Psoas muscle (tissue), 8 donors: Measurements from ENCODE around the gene DPF1. TPM values are rescaled to one million over a fixed set of nuclear protein-coding genes. Genes with fewer than 3 reads are reported as not detected.

Experiments
- ATAC-seq, 4 donors: fragments of 200-7000 bp; cut with Tn5 transposase; one replicate each; pipeline ENCODE4 v1.9.1; 2020; ENCODE audit warnings: moderate library complexity in 3 of 4, mild to moderate bottlenecking in 2 of 4
- DNase-seq, 2 donors: peaks; one replicate each; pipeline ENCODE4 v3.0.0-alpha.2; 2020
- H3K27ac ChIP-seq: fragments of 200-600 bp; one replicate; pipeline ENCODE4 v1.8.0; 2022
- H3K27me3 ChIP-seq, 3 donors: fragments of 200-600 bp in 1 of 3; one replicate each; pipeline versions ENCODE4 v1.6.1 to v1.8.0; 2013 to 2022; ENCODE audit warnings: low read length in 2 of 3, mild to moderate bottlenecking in 2 of 3, moderate library complexity in 1 of 3; ENCODE audit not compliant: insufficient read depth in 3 of 3
- H3K36me3 ChIP-seq, 2 donors: fragments of 200-600 bp in 1 of 2; one replicate each; pipeline versions ENCODE4 v1.6.1 to v1.8.0; 2013 to 2022; ENCODE audit warnings: low read depth in 1 of 2, mild to moderate bottlenecking in 1 of 2, moderate library complexity in 1 of 2; ENCODE audit not compliant: insufficient read depth in 1 of 2
- H3K4me1 ChIP-seq: fragments of 200-600 bp; one replicate; pipeline ENCODE4 v1.8.0; 2022
- H3K4me3 ChIP-seq: fragments of 200-600 bp; one replicate; pipeline ENCODE4 v1.8.0; 2022; ENCODE audit warnings: mild to moderate bottlenecking
- H3K9me3 ChIP-seq: fragments of 200-600 bp; one replicate; pipeline ENCODE4 v1.8.0; 2022
- CTCF ChIP-seq: fragments of 200-600 bp; IDR thresholded peaks from one replicate; pipeline ENCODE4 v1.8.0; 2022; ENCODE audit warnings: antibody characterized with exemption
- WGBS, 3 donors: extraction: QIAGEN DNeasy Blood & Tissue Kit; methylation state at CpG; one replicate each; pipeline versions ENCODE4 v1.1.6 to v1.1.7; 2013; 5-methylcytosine and 5-hydroxymethylcytosine counted together
- intact Hi-C, 2 donors: fragments of 100-400 bp; cut with DNase I; formaldehyde crosslinking; loops; one replicate each; pipeline versions ENCODE4 v1.11.0 to v1.14.2; 2022
- long read RNA-seq, 2 donors: library from polyadenylated mRNA; unstranded; transcript quantifications; one replicate each; pipeline ENCODE4 v2.0.0, GENCODE V29; 2021
- polyA plus RNA-seq, 3 donors: library from polyadenylated mRNA; stranded (reverse); fragments of 200-250 nt; gene quantifications; one replicate each; pipeline ENCODE4 v1.2.3, GENCODE V29; 2013
- total RNA-seq, 4 donors: library from RNA; stranded (reverse); fragmentation: NEBNext Ultra II Directional in 2 of 4; extraction: Animal tissue kit (Norgen Biotek cat#: 25700) in 2 of 4; gene quantifications; one replicate each; pipeline versions ENCODE4 v1.2.1 to v1.2.4, GENCODE V29; 2021 to 2023
- donor health status: healthy with polysubstance abuse.
- donor health status: DM: no; HTN: no; CAD: no; lungs with moderate emphysema.
- donor health status: Bipolar disorder and iron deficiency.
- donor health status: healthy.
- donor health status: DM: yes; HTN: yes; CAD: no.
- donor health status: DM: no; HTN: no; CAD: no.
- donor health status: DM: no; HTN: no; CAD: no.
- donor health status: DM: yes; HTN: yes; CAD: no.

Gene DPF1
- not detected for total RNA-seq
- polyA plus RNA-seq: under 1 TPM; 0.07 to 0.17 (median 0.16) TPM
- long read RNA-seq, donor 1: 0 reads
- long read RNA-seq, donor 2: 0 reads

GRCh38 chr19:38224014-38224862 lies at the start of gene DPF1:
TSS of gene DPF1 (minus strand) at chr19:38224222. CDS start at chr19:38224142, 80 bp downstream.
- 4 to 5% (median 5%) methylated on average over 49 to 61 of the region's 61 CpGs for WGBS, 3 donors
- peaks cover 0 to 87% (median 18%) of the 10 kb centered on the region in 3 donors for H3K27me3 ChIP-seq
- intact Hi-C loops: loop anchor here in 1 of 2 donors (10.0 kb wide), 1 partner anchor 79 kb away; no protein-coding TSS in a partner anchor
- TF ChIP-seq CTCF: no peak
- no peaks in the 10 kb centered on the region for H3K36me3 ChIP-seq
- peak; percentile 65 to 84 (median 74) for ATAC-seq
- H3K4me3 ChIP-seq: peak within 1 kb of the TSS; percentile 61
- no peak within 1 kb of the TSS for H3K27ac ChIP-seq
- H3K9me3 ChIP-seq: no peaks in the 10 kb centered on the region
- DNase-seq: peak in 1 of 2 donors; percentile 39
- H3K4me1 ChIP-seq: peaks cover 4% of the 10 kb centered on the region

GRCh38 chr19:38273499-38273898 lies 49.5 kb upstream of the DPF1 start:
- Histone ChIP-seq H3K27ac (no peak overlapping the region), H3K9me3 (no peaks in the 10 kb centered on the region), H3K27me3 (no peaks in the 10 kb centered on the region), H3K4me1 (no peaks in the 10 kb centered on the region), H3K4me3 (no peak overlapping the region), H3K36me3 (no peaks in the 10 kb centered on the region)
- no peak for DNase-seq
- 78 to 83% (median 80%) methylated on average over 2 of the region's 2 CpGs for WGBS, 3 donors
- no peak for TF ChIP-seq CTCF
- ATAC-seq: no peak
- intact Hi-C loops: no loop called here

- no peaks in the 10 kb centered on the region for H3K9me3 ChIP-seq
- H3K4me1 ChIP-seq: no peaks in the 10 kb centered on the region
- H3K36me3 ChIP-seq: no peaks in the 10 kb centered on the region
- intact Hi-C loops: no loop called here
- no peak for TF ChIP-seq CTCF
- no peak overlapping the region for H3K4me3 ChIP-seq
- H3K27me3 ChIP-seq: no peaks in the 10 kb centered on the region
- WGBS, 3 donors: 29 to 47% (median 42%) methylated on average over 5 of the region's 5 CpGs
- H3K27ac ChIP-seq: no peak overlapping the region
- ATAC-seq (no peak), DNase-seq (no peak)
Measured at GRCh38 chr19:38270587-38271167, 46.7 kb upstream of the DPF1 start.

- Histone ChIP-seq H3K4me1 (peaks cover 8% of the 10 kb centered on the region), H3K9me3 (no peaks in the 10 kb centered on the region), H3K27me3 (peaks cover 0 to 12% (median 7%) of the 10 kb centered on the region in 3 donors), H3K27ac (no peak overlapping the region), H3K36me3 (no peaks in the 10 kb centered on the region), H3K4me3 (no peak overlapping the region)
- TF ChIP-seq CTCF: no peak
- WGBS, 3 donors: 74 to 93% (median 81%) methylated on average over 8 of the region's 8 CpGs
- intact Hi-C loops: no loop called here
- ATAC-seq (no peak), DNase-seq (no peak)
Measured at GRCh38 chr19:38268539-38268938, 44.5 kb upstream of the DPF1 start.
